PFSK-1 (cell line): Measurements from ENCODE around the gene MRPL54.

Source experiments
- FOXP2 ChIP-seq: optimal IDR thresholded peaks from 2 replicates; pipeline ENCODE3; 2011; ENCODE audit warnings: borderline replicate concordance, control low read depth, inconsistent platforms; ENCODE audit not compliant: insufficient read depth; ENCODE audit errors: extremely low read length, extremely low read depth
- POLR2AphosphoS5 ChIP-seq: IDR thresholded peaks from 2 replicates; pipeline ENCODE4 v1.6.1; 2012; ENCODE audit warnings: low read depth, mild to moderate bottlenecking, control low read depth, low read length, moderate library complexity
- SIN3A ChIP-seq: IDR thresholded peaks from 2 replicates; pipeline ENCODE4 v1.6.1; 2012; ENCODE audit warnings: mild to moderate bottlenecking, low read length, moderate library complexity, borderline replicate concordance; ENCODE audit not compliant: insufficient read depth
- TAF1 ChIP-seq: IDR thresholded peaks from 2 replicates; pipeline ENCODE4 v1.6.1; 2012; ENCODE audit warnings: low read length, control low read depth, borderline replicate concordance; ENCODE audit not compliant: insufficient read depth
- TF ChIP-seq, protein P1 (sequence below), 2 experiments: IDR thresholded peaks; 2 replicates each; pipeline versions ENCODE4 v1.6.1 to v1.8.0; 2011 to 2012; ENCODE audit warnings: low read depth in 2 of 2, low read length in 2 of 2, control low read depth in 1 of 2, inconsistent platforms in 1 of 2, mild to moderate bottlenecking in 1 of 2, moderate library complexity in 1 of 2; ENCODE audit not compliant: insufficient read depth in 1 of 2

MRPL54 gene

DNA sequence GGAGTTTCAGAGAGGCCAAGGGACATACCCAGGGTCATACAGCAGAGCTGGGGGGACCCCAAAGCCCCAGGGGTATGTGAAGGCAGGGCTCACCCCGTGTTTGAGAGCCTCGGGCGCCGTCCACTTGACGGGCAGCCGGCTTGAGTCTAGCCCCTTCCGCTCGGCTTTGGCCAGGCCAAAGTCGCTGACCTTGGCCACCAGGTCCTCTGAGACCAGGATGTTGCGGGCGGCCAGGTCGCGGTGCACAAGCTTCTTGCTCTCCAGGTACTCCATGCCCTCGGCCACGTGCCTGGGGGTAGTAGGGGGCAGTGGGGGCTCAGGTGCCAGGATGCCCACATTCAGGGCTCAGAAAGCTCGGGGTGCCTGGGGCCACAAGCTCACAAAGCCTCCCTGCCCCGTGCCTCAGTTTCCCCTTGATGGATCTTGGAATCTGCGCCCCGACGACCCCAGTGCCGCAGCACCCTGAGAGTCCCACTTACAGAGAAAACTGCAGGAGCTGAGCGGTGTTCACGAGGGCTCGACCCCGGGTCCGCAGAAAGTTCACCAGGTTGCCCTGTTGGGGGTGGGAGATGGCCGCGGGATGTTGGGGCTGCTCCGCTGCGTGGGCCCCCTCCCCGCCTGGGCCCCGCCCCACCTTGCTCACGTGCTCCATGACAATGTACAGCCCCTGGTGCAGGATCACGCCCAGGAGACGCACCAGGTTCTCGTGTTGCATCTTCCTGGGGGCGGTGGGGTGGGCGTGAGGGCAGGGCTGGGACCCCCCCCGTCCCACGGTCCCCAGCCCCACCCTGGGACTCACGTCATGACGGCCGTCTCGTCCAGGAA is 16.6 kb downstream of the MRPL54 start:
- no peak for TF ChIP-seq POLR2AphosphoS5
- TF ChIP-seq, protein P1, sequence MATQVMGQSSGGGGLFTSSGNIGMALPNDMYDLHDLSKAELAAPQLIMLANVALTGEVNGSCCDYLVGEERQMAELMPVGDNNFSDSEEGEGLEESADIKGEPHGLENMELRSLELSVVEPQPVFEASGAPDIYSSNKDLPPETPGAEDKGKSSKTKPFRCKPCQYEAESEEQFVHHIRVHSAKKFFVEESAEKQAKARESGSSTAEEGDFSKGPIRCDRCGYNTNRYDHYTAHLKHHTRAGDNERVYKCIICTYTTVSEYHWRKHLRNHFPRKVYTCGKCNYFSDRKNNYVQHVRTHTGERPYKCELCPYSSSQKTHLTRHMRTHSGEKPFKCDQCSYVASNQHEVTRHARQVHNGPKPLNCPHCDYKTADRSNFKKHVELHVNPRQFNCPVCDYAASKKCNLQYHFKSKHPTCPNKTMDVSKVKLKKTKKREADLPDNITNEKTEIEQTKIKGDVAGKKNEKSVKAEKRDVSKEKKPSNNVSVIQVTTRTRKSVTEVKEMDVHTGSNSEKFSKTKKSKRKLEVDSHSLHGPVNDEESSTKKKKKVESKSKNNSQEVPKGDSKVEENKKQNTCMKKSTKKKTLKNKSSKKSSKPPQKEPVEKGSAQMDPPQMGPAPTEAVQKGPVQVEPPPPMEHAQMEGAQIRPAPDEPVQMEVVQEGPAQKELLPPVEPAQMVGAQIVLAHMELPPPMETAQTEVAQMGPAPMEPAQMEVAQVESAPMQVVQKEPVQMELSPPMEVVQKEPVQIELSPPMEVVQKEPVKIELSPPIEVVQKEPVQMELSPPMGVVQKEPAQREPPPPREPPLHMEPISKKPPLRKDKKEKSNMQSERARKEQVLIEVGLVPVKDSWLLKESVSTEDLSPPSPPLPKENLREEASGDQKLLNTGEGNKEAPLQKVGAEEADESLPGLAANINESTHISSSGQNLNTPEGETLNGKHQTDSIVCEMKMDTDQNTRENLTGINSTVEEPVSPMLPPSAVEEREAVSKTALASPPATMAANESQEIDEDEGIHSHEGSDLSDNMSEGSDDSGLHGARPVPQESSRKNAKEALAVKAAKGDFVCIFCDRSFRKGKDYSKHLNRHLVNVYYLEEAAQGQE (IDR thresholded peaks at IDR 0.05; ENCODE audit: insufficient read depth in 1 of 2, low read depth in 2 of 2, low read length in 2 of 2): no peak
- no peak for TF ChIP-seq SIN3A
- TF ChIP-seq TAF1: no peak
- no peak for TF ChIP-seq FOXP2

DNA sequence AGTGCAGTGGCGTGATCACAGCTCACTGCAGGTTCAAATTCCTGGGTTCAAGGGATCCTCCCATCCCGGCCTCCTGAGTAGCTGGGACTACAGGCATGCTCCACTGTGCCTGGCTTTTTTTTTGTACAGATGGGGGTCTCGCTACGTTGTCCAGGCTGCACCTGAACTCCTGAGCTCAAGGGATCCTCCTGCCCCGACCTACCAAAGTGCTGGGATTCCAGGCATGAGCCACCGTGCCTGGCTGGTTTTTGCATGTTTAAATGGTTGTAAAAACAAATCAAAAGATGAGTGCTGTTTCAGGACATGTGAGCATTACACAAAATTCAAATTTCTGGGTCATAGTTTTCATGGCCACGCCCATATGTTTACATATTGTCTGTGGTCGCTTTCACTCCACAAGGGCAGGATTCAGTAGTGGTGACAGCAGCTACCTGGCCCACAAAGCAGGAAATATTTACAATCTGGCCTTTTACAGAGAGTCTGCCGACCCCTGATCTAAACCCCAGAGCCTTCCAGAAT is 18.4 kb downstream of the MRPL54 start:
- no peak for TF ChIP-seq FOXP2
- TF ChIP-seq, protein P1 (IDR thresholded peaks at IDR 0.05; ENCODE audit: insufficient read depth in 1 of 2, low read depth in 2 of 2, low read length in 2 of 2): no peak
- no peak for TF ChIP-seq POLR2AphosphoS5
- no peak for TF ChIP-seq TAF1
- no peak for TF ChIP-seq SIN3A

DNA sequence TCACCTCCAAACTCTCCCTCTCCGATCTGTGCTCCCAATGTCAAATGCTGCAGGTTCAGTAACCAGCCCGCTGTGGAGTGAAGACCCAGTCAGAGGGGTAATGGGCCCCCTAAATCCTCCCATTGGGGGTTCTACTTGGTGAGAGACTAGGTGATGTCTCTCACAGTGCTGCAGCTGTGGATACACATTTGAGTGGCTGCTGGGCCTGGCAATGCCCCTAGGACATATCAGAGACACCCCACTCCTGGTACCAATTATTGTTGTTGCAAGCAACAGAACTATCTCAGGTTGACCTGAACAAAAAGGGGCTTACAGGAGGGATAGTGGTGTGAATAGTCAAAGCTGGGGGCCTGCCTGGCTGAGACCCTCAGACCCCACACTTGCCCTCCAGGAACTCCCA is 19.1 kb downstream of the MRPL54 start:
- TF ChIP-seq POLR2AphosphoS5 (no peak), TAF1 (no peak), SIN3A (no peak), FOXP2 (no peak)
- TF ChIP-seq, protein P1 (IDR thresholded peaks at IDR 0.05; ENCODE audit: insufficient read depth in 1 of 2, low read depth in 2 of 2, low read length in 2 of 2): no peak

DNA sequence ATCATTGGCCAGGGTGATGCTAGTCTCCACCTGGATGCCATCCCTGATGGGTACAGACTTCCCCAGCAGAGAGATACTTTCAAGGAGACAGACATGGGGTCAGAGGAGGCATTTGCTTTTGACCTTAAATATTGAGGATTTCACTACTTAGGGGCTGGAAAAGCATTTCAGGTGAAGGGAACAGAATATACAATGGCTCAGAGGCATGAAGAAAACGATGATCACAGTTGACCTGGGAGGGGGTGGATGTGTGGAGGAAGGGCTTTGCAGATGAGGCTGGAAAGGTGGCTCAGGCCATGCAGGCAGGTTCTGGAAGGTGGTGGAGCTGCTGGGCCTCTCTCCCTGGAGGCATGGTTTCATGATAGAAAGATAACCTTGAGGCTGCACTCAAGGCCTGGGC is 19.8 kb downstream of the MRPL54 start:
- TF ChIP-seq TAF1: no peak

DNA sequence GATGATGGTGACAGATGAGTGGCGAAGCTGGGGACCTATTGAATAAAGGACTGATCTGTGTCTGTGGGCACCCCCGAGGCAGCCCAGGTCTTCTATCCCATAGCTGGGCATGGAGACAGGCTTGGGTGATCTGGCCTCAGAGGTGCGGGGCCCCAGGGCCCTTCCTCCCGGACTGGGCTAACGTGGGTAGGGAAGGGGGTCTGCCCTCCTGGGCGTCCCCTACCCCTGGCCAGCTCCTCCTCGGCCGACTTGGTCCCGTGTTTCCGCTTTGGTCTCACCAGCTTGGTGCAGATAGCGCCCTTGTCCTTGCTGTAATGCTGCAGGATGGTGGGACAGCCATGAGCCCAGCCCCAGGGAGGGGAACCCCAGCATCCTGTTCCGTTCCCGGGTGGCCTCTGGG is 20.4 kb downstream of the MRPL54 start:
- TF ChIP-seq FOXP2 (no peak), SIN3A (no peak)
